Activated naive CD4-positive, alpha-beta T cell treated with anti-CD3 and anti-CD28 coated beads, Interleukin-2, amount 10 ng/mL, durations not matched to agents 7 days and 5 days (primary cell): ENCODE data around the gene THRB.
"Not testable (repeated sequence)": the region's sequence is repeated elsewhere in the genome, so short reads cannot be mapped to it uniquely, and the experiment has no call there.

ENCODE experiments used
- CTCF ChIA-PET: fragments of 350-600 bp; sonication (Branson Sonifier 250); formaldehyde crosslinking; loops from one replicate; lab custom pipeline; 2021; ENCODE audit warnings: antibody characterized with exemption; lab: Charles Lee
- DNase-seq: peaks from one replicate; pipeline ENCODE4 v3.0.0-alpha.2; 2020
- H3K27ac Mint-ChIP-seq: one replicate; pipeline ENCODE4 v1.8.0; 2021; ENCODE audit warnings: mild to moderate bottlenecking, moderate library complexity, mixed read lengths
- H3K27me3 Mint-ChIP-seq: one replicate; pipeline ENCODE4 v1.8.0; 2021; ENCODE audit warnings: mild to moderate bottlenecking, mixed read lengths
- H3K36me3 Mint-ChIP-seq: one replicate; pipeline ENCODE4 v1.8.0; 2021; ENCODE audit warnings: mixed read lengths
- H3K4me1 Mint-ChIP-seq: one replicate; pipeline ENCODE4 v1.8.0; 2021; ENCODE audit warnings: mixed read lengths
- H3K4me3 Mint-ChIP-seq: one replicate; pipeline ENCODE4 v1.8.0; 2021; ENCODE audit warnings: mild to moderate bottlenecking, moderate library complexity, mixed read lengths
- H3K9me3 Mint-ChIP-seq: one replicate; pipeline ENCODE4 v1.8.0; 2021; ENCODE audit warnings: mixed read lengths

The THRB gene

GRCh38 chr3:24401811-24402185 is 92.9 kb downstream of the THRB start:
- CTCF ChIA-PET, result no interaction called here
- no peak overlapping the region for H3K4me3 Mint-ChIP-seq
- DNase-seq, result no peak

GRCh38 chr3:24401090-24401810 is 93.4 kb downstream of the THRB start:
- Mint-ChIP-seq H3K36me3 (no peaks in the 10 kb centered on the region), H3K27ac (no peak overlapping the region), H3K9me3 (no peaks in the 10 kb centered on the region), H3K4me3 (no peak overlapping the region), H3K27me3 (no peaks in the 10 kb centered on the region), H3K4me1 (no peaks in the 10 kb centered on the region)
- no peak for DNase-seq
- CTCF ChIA-PET, result no interaction called here

More at GRCh38 chr3:24401811-24402185, 92.9 kb downstream of the THRB start:
- no peaks in the 10 kb centered on the region for H3K27me3 Mint-ChIP-seq
- H3K9me3 Mint-ChIP-seq, result no peaks in the 10 kb centered on the region
- H3K27ac Mint-ChIP-seq, result no peak overlapping the region
- H3K36me3 Mint-ChIP-seq, result no peaks in the 10 kb centered on the region
- H3K4me1 Mint-ChIP-seq, result no peaks in the 10 kb centered on the region

GRCh38 chr3:24400450-24400849 is 94.2 kb downstream of the THRB start:
- no peaks in the 10 kb centered on the region for H3K4me1 Mint-ChIP-seq
- no peak for DNase-seq
- H3K4me3 Mint-ChIP-seq, result no peak overlapping the region
- H3K36me3 Mint-ChIP-seq, result no peaks in the 10 kb centered on the region
- no peak overlapping the region for H3K27ac Mint-ChIP-seq
- no peaks in the 10 kb centered on the region for H3K27me3 Mint-ChIP-seq
- CTCF ChIA-PET, result no interaction called here
- H3K9me3 Mint-ChIP-seq, result no peaks in the 10 kb centered on the region

- H3K27ac Mint-ChIP-seq, result no peak overlapping the region
- H3K36me3 Mint-ChIP-seq, result no peaks in the 10 kb centered on the region
- DNase-seq, result no peak
- H3K27me3 Mint-ChIP-seq, result no peaks in the 10 kb centered on the region
- no peaks in the 10 kb centered on the region for H3K9me3 Mint-ChIP-seq
- CTCF ChIA-PET, result no interaction called here
- H3K4me1 Mint-ChIP-seq, result no peaks in the 10 kb centered on the region
- no peak overlapping the region for H3K4me3 Mint-ChIP-seq
These were observed 94.6 kb downstream of the THRB start for GRCh38 chr3:24400015-24400414.

- Mint-ChIP-seq H3K4me3 (no peak overlapping the region), H3K9me3 (no peaks in the 10 kb centered on the region), H3K27ac (no peak overlapping the region), H3K36me3 (no peaks in the 10 kb centered on the region), H3K4me1 (no peaks in the 10 kb centered on the region), H3K27me3 (no peaks in the 10 kb centered on the region)
- no peak for DNase-seq
- CTCF ChIA-PET, result no interaction called here
These were observed 95.0 kb downstream of the THRB start for GRCh38 chr3:24399614-24400013.

- H3K27ac Mint-ChIP-seq, H3K4me1 Mint-ChIP-seq, H3K9me3 Mint-ChIP-seq, H3K4me3 Mint-ChIP-seq, H3K36me3 Mint-ChIP-seq, CTCF ChIA-PET, H3K27me3 Mint-ChIP-seq, DNase-seq: not testable (repeated sequence)
These were observed 95.9 kb downstream of the THRB start for GRCh38 chr3:24398712-24399111.

- Mint-ChIP-seq H3K4me3 (no peak overlapping the region), H3K27ac (no peak overlapping the region), H3K9me3 (no peaks in the 10 kb centered on the region), H3K4me1 (no peaks in the 10 kb centered on the region), H3K27me3 (no peaks in the 10 kb centered on the region), H3K36me3 (no peaks in the 10 kb centered on the region)
- CTCF ChIA-PET, result no interaction called here
- no peak for DNase-seq
These were observed 98.3 kb downstream of the THRB start for GRCh38 chr3:24396338-24396737.

GRCh38 chr3:24394754-24395153 is 99.9 kb downstream of the THRB start:
- CTCF ChIA-PET, result no interaction called here

GRCh38 chr3:24393316-24393715 is 101.3 kb downstream of the THRB start:
- H3K36me3 Mint-ChIP-seq, result no peaks in the 10 kb centered on the region
- no peaks in the 10 kb centered on the region for H3K4me1 Mint-ChIP-seq
- H3K4me3 Mint-ChIP-seq, result no peak overlapping the region
- no peaks in the 10 kb centered on the region for H3K27me3 Mint-ChIP-seq
- H3K27ac Mint-ChIP-seq, result no peak overlapping the region
- no peaks in the 10 kb centered on the region for H3K9me3 Mint-ChIP-seq
- CTCF ChIA-PET, result no interaction called here
- no peak for DNase-seq

More at GRCh38 chr3:24394754-24395153, 99.9 kb downstream of the THRB start:
- Mint-ChIP-seq H3K36me3 (no peaks in the 10 kb centered on the region), H3K9me3 (no peaks in the 10 kb centered on the region), H3K4me1 (no peaks in the 10 kb centered on the region), H3K27me3 (no peaks in the 10 kb centered on the region), H3K4me3 (no peak overlapping the region), H3K27ac (no peak overlapping the region)
- no peak for DNase-seq

- H3K4me1 Mint-ChIP-seq, result no peaks in the 10 kb centered on the region
- CTCF ChIA-PET, result no interaction called here
- no peaks in the 10 kb centered on the region for H3K36me3 Mint-ChIP-seq
- no peak overlapping the region for H3K27ac Mint-ChIP-seq
- H3K4me3 Mint-ChIP-seq, result no peak overlapping the region
- no peaks in the 10 kb centered on the region for H3K27me3 Mint-ChIP-seq
- H3K9me3 Mint-ChIP-seq, result no peaks in the 10 kb centered on the region
- no peak for DNase-seq
These were observed 104.2 kb downstream of the THRB start for GRCh38 chr3:24390169-24391130.

- CTCF ChIA-PET, result no interaction called here
- Mint-ChIP-seq H3K27me3 (no peaks in the 10 kb centered on the region), H3K9me3 (no peaks in the 10 kb centered on the region), H3K27ac (no peak overlapping the region), H3K4me3 (no peak overlapping the region), H3K4me1 (no peaks in the 10 kb centered on the region), H3K36me3 (no peaks in the 10 kb centered on the region)
- DNase-seq, result no peak
These were observed 105.3 kb downstream of the THRB start for GRCh38 chr3:24389108-24390090.

- Mint-ChIP-seq H3K27ac (no peak overlapping the region), H3K27me3 (no peaks in the 10 kb centered on the region), H3K4me3 (no peak overlapping the region), H3K36me3 (no peaks in the 10 kb centered on the region), H3K4me1 (no peaks in the 10 kb centered on the region), H3K9me3 (no peaks in the 10 kb centered on the region)
- CTCF ChIA-PET, result no interaction called here
- no peak for DNase-seq
These were observed 106.0 kb downstream of the THRB start for GRCh38 chr3:24388611-24389010.

- CTCF ChIA-PET, result no interaction called here
- no peak for DNase-seq
- Mint-ChIP-seq H3K4me3 (no peak overlapping the region), H3K36me3 (no peaks in the 10 kb centered on the region), H3K27ac (no peak overlapping the region), H3K9me3 (no peaks in the 10 kb centered on the region), H3K27me3 (no peaks in the 10 kb centered on the region), H3K4me1 (no peaks in the 10 kb centered on the region)
These were observed 106.5 kb downstream of the THRB start for GRCh38 chr3:24388159-24388558.

GRCh38 chr3:24387493-24387892 is 107.2 kb downstream of the THRB start:
- no peaks in the 10 kb centered on the region for H3K9me3 Mint-ChIP-seq
- no peak for DNase-seq
- no peak overlapping the region for H3K27ac Mint-ChIP-seq
- no peaks in the 10 kb centered on the region for H3K36me3 Mint-ChIP-seq
- H3K4me1 Mint-ChIP-seq, result no peaks in the 10 kb centered on the region
- H3K27me3 Mint-ChIP-seq, result no peaks in the 10 kb centered on the region
- no peak overlapping the region for H3K4me3 Mint-ChIP-seq
- CTCF ChIA-PET, result no interaction called here
